Rectal smooth muscle tissue (tissue), 1 donor: ENCODE data around the gene MSL3.

Source experiments
- H3K27ac ChIP-seq: one replicate; pipeline ENCODE4 v1.7.0; 2013; ENCODE audit warnings: low read depth, low read length, inconsistent platforms
- H3K27me3 ChIP-seq: one replicate; pipeline ENCODE4 v1.7.0; 2013; ENCODE audit warnings: low read length; ENCODE audit not compliant: control insufficient read depth, insufficient read depth
- H3K36me3 ChIP-seq: one replicate; pipeline ENCODE4 v1.7.0; 2013; ENCODE audit warnings: low read length; ENCODE audit not compliant: control insufficient read depth, insufficient read depth
- H3K4me1 ChIP-seq: one replicate; pipeline ENCODE4 v1.7.0; 2013; ENCODE audit warnings: low read length; ENCODE audit not compliant: control insufficient read depth, insufficient read depth
- H3K4me3 ChIP-seq: one replicate; pipeline ENCODE4 v1.7.0; 2013; ENCODE audit warnings: low read length
- H3K9ac ChIP-seq: one replicate; pipeline ENCODE4 v1.7.0; 2013; ENCODE audit warnings: low read length

MSL3 gene

DNA sequence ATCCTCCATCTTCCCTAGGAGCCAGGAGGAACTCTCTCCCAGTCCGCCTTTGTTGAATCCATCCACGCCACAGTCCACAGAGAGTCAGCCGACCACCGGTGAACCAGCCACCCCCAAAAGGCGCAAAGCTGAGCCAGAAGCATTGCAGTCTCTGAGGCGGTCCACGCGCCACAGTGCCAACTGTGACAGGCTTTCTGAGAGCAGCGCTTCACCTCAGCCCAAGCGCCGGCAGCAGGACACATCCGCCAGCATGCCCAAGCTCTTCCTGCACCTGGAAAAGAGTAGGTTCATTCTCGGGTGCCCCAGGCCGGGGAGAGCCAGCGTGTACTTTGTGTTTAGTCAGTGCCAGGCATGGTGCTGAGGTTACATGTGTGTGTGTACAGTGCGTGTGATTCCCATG, 7.4 kb downstream of the MSL3 start:
- Histone ChIP-seq H3K4me1 (no peaks in the 10 kb centered on the region), H3K9ac (no peak overlapping the region), H3K27me3 (no peaks in the 10 kb centered on the region), H3K4me3 (no peak overlapping the region), H3K27ac (no peak overlapping the region), H3K36me3 (peaks cover 10% of the 10 kb centered on the region)

DNA sequence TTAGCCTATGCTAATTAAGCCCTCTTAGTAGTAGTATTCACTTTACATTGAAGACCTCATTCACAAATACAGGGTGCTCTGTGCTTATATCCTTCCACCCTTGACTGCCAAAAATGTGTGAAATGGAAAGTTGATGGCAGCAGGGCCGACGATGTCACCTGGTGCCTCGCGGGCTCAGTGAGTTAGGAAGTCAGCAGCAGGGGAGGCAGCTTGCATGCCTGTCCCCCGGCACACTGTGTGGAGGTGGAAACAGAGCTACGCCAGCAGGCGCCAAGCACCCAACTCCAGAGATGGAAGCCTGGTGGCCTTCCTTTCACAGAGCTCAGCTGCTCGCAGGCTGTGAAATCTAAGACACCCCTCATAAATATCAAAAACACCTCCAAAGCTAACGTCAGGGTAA, 8.4 kb downstream of the MSL3 start:
- Histone ChIP-seq H3K27ac (no peak overlapping the region), H3K27me3 (no peaks in the 10 kb centered on the region), H3K9ac (no peak overlapping the region), H3K4me1 (no peaks in the 10 kb centered on the region), H3K36me3 (peaks cover 10% of the 10 kb centered on the region), H3K4me3 (no peak overlapping the region)

DNA sequence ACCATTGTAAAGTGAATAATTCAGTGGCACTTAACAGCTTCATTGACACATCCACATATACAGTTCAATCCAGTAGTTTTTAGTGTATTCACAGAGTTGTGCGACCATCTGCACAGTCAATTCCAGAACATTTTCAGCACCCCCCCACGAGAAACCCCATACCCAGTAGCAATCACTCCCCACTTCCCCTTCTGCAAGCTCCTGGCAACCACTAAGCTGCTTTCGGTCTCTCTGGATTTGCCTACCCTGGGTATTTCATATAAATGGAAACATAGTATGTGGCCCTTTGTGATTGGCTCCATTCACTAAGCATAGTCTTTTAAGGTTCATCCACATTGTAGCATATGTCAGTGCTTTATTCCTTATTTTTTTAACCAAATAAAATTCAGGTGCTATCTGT, 10.0 kb downstream of the MSL3 start:
- Histone ChIP-seq H3K36me3 (peaks cover 10% of the 10 kb centered on the region), H3K4me1 (no peaks in the 10 kb centered on the region), H3K4me3 (no peak overlapping the region), H3K27ac (no peak overlapping the region), H3K27me3 (no peaks in the 10 kb centered on the region), H3K9ac (no peak overlapping the region)

DNA sequence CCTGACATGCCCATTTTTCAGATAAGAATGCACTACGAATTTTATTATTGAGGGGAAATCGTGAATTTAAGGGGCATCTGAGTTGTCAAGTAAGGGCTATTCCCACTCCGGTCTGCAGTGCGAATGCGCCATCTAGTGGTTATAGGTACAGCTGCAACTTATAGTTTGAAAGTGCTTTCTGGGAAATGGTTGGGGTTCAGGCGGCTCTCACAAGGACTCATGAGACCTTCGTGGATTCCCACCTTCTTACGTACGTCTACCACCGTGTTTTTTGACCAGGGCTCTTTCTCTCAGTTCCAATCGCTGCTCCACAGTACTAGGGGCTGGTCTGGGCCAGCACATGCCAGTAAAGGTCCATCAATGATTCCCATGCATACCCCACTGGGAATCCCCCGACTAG, 12.3 kb downstream of the MSL3 start:
- Histone ChIP-seq H3K4me1 (no peaks in the 10 kb centered on the region), H3K9ac (no peak overlapping the region), H3K27me3 (no peaks in the 10 kb centered on the region), H3K27ac (no peak overlapping the region), H3K36me3 (peaks cover 6% of the 10 kb centered on the region), H3K4me3 (no peak overlapping the region)

DNA sequence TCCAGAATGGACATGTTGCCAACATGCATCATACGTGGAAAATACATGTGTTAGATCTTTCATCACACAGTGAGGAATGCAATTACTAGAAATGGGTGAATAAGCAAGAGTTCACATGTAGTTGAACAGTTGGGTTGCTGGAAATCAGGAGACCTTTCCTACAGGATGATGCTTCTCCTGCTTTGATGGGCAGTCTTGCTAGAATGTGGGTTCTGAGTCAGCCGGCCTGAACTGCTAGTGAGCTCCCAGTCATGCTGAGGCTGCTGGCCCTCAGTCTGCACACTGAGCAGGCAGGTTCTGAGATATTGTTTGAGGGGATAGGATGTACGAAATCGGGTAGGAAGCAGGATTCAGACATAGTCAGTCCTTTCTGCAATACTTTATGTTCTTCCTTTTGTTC, 20.2 kb downstream of the MSL3 start:
- H3K36me3 ChIP-seq: peaks cover 4% of the 10 kb centered on the region
- no peaks in the 10 kb centered on the region for H3K27me3 ChIP-seq
- H3K4me3 ChIP-seq: no peak overlapping the region
- H3K4me1 ChIP-seq: no peaks in the 10 kb centered on the region
- H3K9ac ChIP-seq: no peak overlapping the region
- H3K27ac ChIP-seq: no peak overlapping the region

DNA sequence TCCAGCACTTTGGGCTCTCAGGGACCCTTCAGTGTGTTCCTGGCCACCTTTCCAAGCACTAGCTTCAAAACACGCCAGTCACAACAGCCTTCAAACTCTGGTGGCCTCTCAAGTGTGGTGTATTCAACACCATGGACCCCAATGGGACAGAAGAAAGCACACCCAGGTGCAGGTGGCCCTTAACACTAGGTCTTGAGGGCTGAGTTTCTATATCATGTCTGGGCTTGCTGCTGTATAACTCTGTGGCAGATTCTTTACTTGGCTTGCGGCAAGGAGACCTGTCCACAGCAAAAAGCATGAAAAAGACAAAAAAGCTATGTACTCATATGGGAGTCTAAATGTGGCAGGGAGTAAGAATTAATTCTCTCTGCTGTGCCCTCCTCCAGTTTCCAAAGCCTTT, 23.1 kb downstream of the MSL3 start:
- no peaks in the 10 kb centered on the region for H3K4me1 ChIP-seq
- no peak overlapping the region for H3K27ac ChIP-seq
- no peaks in the 10 kb centered on the region for H3K27me3 ChIP-seq
- no peak overlapping the region for H3K4me3 ChIP-seq
- no peaks in the 10 kb centered on the region for H3K36me3 ChIP-seq
- no peak overlapping the region for H3K9ac ChIP-seq

DNA sequence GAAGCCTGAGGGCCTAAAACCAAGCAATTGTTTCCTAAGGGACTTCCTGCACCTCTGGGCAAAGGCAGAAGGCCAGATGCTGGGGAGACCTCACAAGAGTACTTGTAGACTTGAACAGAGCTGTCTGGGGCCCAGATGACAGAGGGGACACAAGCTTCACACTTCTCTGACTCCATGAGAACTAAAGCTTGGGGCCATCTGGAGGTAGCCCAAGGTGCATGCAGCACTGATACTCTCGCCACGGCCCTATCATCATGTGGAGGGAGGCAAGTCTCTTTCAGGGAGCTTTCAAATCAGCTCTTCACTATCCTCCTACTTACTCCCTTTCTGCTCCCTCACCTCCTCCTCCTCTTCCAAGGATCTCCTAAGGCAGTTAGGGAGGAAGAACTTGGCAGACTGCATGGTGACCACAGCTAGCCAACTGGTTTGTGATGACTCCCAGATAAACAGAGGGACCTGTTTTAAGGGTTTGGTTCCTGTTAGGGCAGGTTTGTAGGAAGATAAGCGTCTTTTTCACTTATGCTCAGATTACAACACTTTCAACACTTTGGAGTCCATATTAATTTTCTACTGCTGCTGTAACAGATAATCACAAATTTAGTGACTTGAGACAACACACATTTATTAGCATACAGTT, 23.8 kb downstream of the MSL3 start:
- no peak overlapping the region for H3K27ac ChIP-seq
- H3K4me3 ChIP-seq: no peak overlapping the region
- no peaks in the 10 kb centered on the region for H3K4me1 ChIP-seq
- H3K9ac ChIP-seq: no peak overlapping the region
- H3K27me3 ChIP-seq: no peaks in the 10 kb centered on the region
- no peaks in the 10 kb centered on the region for H3K36me3 ChIP-seq

DNA sequence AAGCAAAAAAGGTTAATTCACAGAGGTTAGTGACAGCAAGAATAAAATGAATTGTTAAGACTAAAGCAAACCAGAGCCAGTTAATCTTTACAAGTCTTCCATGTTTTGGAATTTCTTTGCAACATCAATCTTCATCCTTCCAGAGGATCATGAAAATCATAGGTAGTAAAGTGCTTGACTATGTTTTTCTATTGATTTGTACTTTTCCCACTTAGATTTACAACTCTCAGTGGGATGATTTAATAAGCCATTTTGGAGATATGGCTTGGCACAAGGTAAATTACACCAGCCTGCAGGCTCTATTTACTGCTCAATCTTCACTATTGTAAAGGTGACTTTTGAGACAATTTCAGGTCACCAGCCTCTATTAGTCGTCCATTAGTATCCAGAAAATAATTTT, 26.5 kb downstream of the MSL3 start:
- Histone ChIP-seq H3K27ac (no peak overlapping the region), H3K36me3 (no peaks in the 10 kb centered on the region), H3K4me3 (no peak overlapping the region), H3K27me3 (no peaks in the 10 kb centered on the region), H3K9ac (no peak overlapping the region), H3K4me1 (no peaks in the 10 kb centered on the region)

DNA sequence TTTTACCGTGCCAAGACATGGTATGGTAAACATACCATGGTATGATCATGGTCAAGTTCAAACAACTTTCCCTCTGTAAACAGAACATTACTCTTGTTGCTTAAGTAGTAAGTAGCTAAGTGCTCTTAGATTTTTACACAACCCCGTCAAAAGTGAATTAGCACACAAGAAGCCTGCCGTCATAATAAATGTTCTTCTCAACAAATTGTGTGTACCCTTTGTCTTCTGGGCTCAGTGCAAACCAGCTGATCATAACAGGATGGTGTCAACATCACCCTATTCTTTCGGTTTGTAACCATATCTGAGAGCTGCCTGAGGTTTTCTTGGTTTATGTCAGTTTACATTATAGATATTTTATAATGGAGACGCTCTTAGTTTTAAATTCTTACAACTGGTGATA, 28.8 kb downstream of the MSL3 start:
- H3K27me3 ChIP-seq: no peaks in the 10 kb centered on the region
- H3K36me3 ChIP-seq: no peaks in the 10 kb centered on the region
- H3K27ac ChIP-seq: no peak overlapping the region
- H3K4me3 ChIP-seq: peak overlapping the region; percentile 19
- H3K9ac ChIP-seq: no peak overlapping the region
- H3K4me1 ChIP-seq: no peaks in the 10 kb centered on the region

DNA sequence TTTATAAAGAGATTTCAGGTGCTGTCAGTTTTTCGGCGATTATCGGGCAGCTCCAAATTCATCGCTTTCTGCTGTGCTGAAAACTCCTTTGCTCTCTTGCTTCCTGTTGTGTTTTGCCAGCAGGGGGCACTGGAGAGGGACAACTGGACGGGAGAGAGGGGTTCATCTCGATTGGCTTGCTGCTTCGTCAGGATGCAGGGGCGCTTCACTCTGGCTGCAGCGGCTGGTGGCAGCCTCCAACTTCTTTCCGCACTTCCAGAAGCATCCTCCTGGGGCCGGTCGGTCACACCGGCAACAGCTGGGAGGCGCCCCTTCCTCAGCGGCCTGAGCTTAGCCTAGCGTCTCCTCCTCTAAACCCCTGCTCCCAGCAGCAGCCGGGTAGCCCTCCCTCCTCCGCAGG, 29.5 kb downstream of the MSL3 start:
- no peaks in the 10 kb centered on the region for H3K27me3 ChIP-seq
- no peaks in the 10 kb centered on the region for H3K4me1 ChIP-seq
- H3K36me3 ChIP-seq: no peaks in the 10 kb centered on the region
- no peak overlapping the region for H3K27ac ChIP-seq
- no peak overlapping the region for H3K9ac ChIP-seq
- H3K4me3 ChIP-seq: peak overlapping the region; percentile 19

DNA sequence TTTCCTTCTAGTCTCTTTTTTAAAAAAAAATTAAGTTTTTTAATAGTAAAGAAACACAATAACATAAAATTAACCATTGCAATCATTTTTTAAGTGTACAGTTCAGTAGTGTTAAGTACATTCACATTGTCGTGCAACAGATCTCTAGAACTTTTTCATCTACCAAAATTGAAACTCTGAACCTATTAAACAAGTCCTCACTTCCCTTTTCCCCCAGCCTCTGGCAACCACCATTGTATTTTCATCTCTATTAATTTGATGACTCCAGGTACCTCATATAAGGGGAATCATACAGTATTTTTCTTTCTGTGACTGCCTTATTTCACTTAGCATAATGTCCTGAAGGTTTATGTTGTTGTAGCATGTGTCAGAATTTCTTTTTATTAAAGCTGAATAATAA, 31.8 kb downstream of the MSL3 start:
- Histone ChIP-seq H3K27ac (no peak overlapping the region), H3K27me3 (no peaks in the 10 kb centered on the region), H3K36me3 (no peaks in the 10 kb centered on the region)

DNA sequence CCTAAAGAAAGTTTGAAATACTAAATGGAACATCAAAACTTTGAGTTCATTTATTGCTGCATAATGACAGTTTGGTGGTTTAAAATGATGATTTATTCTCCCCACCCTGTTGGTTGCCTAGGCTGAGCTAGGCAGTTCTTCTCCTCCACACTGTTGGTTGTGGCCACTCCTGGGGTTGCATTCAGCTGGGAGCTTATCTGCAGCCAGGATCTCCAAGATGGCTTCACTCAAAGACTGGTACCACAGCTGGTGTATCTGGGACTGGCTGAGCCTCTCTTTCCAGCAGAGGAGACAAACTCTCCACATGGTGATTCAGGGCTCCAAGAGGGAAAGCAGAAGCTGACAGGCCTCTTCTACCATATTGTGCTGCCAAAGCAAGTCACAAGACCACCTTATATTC, 33.1 kb downstream of the MSL3 start:
- Histone ChIP-seq H3K27ac (no peak overlapping the region), H3K9ac (no peak overlapping the region), H3K4me1 (no peaks in the 10 kb centered on the region), H3K27me3 (no peaks in the 10 kb centered on the region), H3K36me3 (no peaks in the 10 kb centered on the region), H3K4me3 (no peak overlapping the region)

More for the DNA sequence above, 31.8 kb downstream of the MSL3 start:
- Histone ChIP-seq H3K9ac (no peak overlapping the region), H3K4me1 (no peaks in the 10 kb centered on the region), H3K4me3 (no peak overlapping the region)

DNA sequence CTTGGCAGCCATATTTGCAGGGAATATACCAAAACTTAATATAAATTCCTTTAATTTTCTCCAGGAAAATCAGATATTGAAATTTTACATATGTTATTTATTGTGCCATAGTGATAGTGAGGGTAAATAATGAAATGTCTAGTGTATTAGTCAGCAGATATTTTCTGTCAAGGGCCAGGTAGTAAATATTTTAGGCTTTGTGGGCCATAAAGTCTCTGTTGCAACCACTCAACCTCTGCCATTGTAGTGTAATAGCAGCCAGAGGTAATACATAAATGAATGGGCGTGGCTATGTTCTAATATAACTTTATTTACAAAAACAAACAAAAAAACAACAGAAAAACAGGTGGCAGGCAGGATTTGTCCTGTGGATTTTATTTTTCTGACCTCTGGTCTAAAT, 33.5 kb downstream of the MSL3 start:
- H3K36me3 ChIP-seq: no peaks in the 10 kb centered on the region
- H3K27me3 ChIP-seq: no peaks in the 10 kb centered on the region
- H3K27ac ChIP-seq: no peak overlapping the region
- H3K4me3 ChIP-seq: no peak overlapping the region
- no peak overlapping the region for H3K9ac ChIP-seq
- H3K4me1 ChIP-seq: no peaks in the 10 kb centered on the region
